Measurements from ENCODE around the gene LRMDA.

GRCh38 chr10:76119515-76119914 is 688.1 kb downstream of the LRMDA start:
- TF ChIP-seq CHD7 (IDR thresholded peaks at IDR 0.05; ENCODE audit: insufficient replicate concordance, low read length) (no peak), SP1 (IDR thresholded peaks at IDR 0.05; ENCODE audit: low read depth, low read length) (no peak), EZH2 (IDR thresholded peaks at IDR 0.05; ENCODE audit: low read depth, low read length, severe bottlenecking) (no peak)
